GM18508 (cell line): ENCODE results near the gene TLCD4.
"Not testable (repeated sequence)": the region's sequence is repeated elsewhere in the genome, so short reads cannot be mapped to it uniquely, and the experiment has no call there.

Experiments used
- ATAC-seq: cut with Tn5 transposase; IDR thresholded peaks from one replicate; pipeline ENCODE4 v1.9.1; 2021; ENCODE audit warnings: moderate number of reproducible peaks; ENCODE audit not compliant: insufficient read depth, unreplicated experiment

The TLCD4 gene

DNA sequence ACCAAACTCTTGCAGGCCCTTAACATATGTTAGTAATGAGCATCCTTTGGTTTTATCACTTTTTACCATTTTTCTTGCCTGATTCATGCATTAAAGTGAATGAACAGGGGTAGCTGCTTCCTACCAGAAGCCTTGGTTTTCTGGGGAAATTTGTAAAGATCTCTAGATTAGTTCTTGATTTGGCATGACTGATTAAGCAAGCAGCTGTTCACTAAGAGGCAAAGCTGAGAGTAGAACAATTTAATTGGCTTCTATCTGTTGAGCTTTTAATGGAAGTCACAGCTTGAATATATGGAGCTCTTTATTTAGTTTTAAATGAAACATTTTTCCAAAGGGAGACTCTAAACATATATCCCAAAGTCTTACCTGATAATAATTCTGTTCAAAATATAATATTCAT lies 23.6 kb downstream of the TLCD4 start:
- no peak for ATAC-seq

DNA sequence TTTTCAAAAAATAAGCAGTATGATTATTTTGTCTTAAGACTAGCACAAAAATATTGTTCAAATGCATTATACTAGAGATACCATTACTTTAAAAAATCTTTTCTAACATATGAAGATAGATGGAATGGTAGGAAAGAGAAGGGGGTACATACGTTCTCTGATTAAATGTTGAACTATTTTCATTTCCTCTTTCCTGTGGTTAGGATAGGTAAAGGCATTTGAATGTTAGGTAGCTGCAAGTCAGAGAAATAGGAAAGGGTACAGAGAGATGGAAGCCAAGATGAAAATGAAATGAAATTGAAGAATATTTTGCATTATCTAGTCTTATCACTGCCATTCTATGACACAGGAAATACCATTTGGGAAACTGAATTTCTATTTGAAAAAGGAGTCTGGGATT lies 28.3 kb downstream of the TLCD4 start:
- ATAC-seq: no peak

- no peak for ATAC-seq
Measured at GRCh38 chr1:95146637-95147036, 29.5 kb downstream of the TLCD4 start.

DNA sequence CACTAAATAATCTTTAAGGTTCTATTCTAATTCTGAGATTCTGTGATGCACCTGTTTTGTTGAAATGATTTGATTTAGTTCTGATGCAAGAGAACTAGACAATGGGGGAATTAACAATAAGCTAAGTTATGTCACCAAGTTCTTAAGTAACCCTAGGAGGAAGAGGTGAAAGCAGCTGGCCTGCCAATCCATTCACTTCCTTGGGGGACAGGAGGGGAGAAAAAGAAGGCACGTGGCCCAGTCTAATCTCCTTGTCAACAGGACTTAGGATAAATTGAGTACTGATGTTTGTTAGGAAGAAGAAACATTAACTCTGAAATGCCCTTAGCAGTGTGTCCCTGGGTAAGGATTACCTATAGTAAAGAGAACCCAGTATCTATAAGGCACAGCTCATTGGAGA lies 36.9 kb downstream of the TLCD4 start:
- ATAC-seq: no peak

- not testable (repeated sequence) for ATAC-seq
Measured at GRCh38 chr1:95165569-95165968, 48.4 kb downstream of the TLCD4 start.
